Measurements from ENCODE around the gene FOCAD. TPM values are rescaled to one million over a fixed set of nuclear protein-coding genes. Genes with fewer than 3 reads are reported as not detected.

The FOCAD gene
- total RNA-seq, 1 donor from 2014 or later, result 146 TPM

- no peak for TF ChIP-seq CTCF (IDR thresholded peaks at IDR 0.05)
- no peak for TF ChIP-seq EZH2phosphoT487 (IDR thresholded peaks at IDR 0.05)
- no peak for TF ChIP-seq EZH2 (IDR thresholded peaks at IDR 0.05)
- peaks cover 14% of the 10 kb centered on the region for H3F3A ChIP-seq (ENCODE audit: low read depth)
Measured at GRCh38 chr9:21028466-21028865, 344.4 kb downstream of the FOCAD start.

GRCh38 chr9:21029661-21030060 lies 345.6 kb downstream of the FOCAD start:
- Histone ChIP-seq H3K27ac (no peak overlapping the region), H3K4me3 (no peak overlapping the region), H2AFZ (replicated peaks) (no peak overlapping the region), H4K20me1 (ENCODE audit: low read depth) (no peaks in the 10 kb centered on the region), H3K9ac (no peak overlapping the region), H3K4me2 (no peak overlapping the region), H3K9me3 (ENCODE audit: low read depth) (no peaks in the 10 kb centered on the region), H3K4me1 (peaks cover 10% of the 10 kb centered on the region), H3K27me3 (peaks cover 10% of the 10 kb centered on the region), H3K79me2 (ENCODE audit: low read depth) (no peaks in the 10 kb centered on the region), H3K36me3 (no peaks in the 10 kb centered on the region), H3F3A (ENCODE audit: low read depth) (peaks cover 14% of the 10 kb centered on the region)
- DNase-seq (ENCODE audit: low spot score), result no peak
- Mint-ChIP-seq H3K27ac (no peak overlapping the region), H3K27me3 (ENCODE audit: insufficient read depth, low read depth) (peaks cover 5% of the 10 kb centered on the region), H3K9me3 (peaks cover 2% of the 10 kb centered on the region), H3K36me3 (no peaks in the 10 kb centered on the region), H3K4me1 (peaks cover 3% of the 10 kb centered on the region), H3K4me3 (no peak overlapping the region)
- TF ChIP-seq EZH2phosphoT487 (IDR thresholded peaks at IDR 0.05) (no peak), EZH2 (IDR thresholded peaks at IDR 0.05) (no peak), CTCF (IDR thresholded peaks at IDR 0.05) (no peak)

More at GRCh38 chr9:21028466-21028865, 344.4 kb downstream of the FOCAD start:
- Histone ChIP-seq H3K9me3 (ENCODE audit: low read depth) (no peaks in the 10 kb centered on the region), H2AFZ (replicated peaks) (no peak overlapping the region), H3K4me3 (no peak overlapping the region), H3K4me1 (peaks cover 10% of the 10 kb centered on the region), H3K27me3 (peaks cover 10% of the 10 kb centered on the region), H3K79me2 (ENCODE audit: low read depth) (no peaks in the 10 kb centered on the region), H3K9ac (no peak overlapping the region), H3K36me3 (no peaks in the 10 kb centered on the region), H3K27ac (no peak overlapping the region), H4K20me1 (ENCODE audit: low read depth) (no peaks in the 10 kb centered on the region), H3K4me2 (no peak overlapping the region)
- DNase-seq (ENCODE audit: low spot score), result no peak
- Mint-ChIP-seq H3K36me3 (no peaks in the 10 kb centered on the region), H3K27me3 (ENCODE audit: insufficient read depth, low read depth) (peaks cover 3% of the 10 kb centered on the region), H3K4me3 (no peak overlapping the region), H3K27ac (no peak overlapping the region), H3K9me3 (peaks cover 2% of the 10 kb centered on the region), H3K4me1 (peaks cover 3% of the 10 kb centered on the region)

DNA sequence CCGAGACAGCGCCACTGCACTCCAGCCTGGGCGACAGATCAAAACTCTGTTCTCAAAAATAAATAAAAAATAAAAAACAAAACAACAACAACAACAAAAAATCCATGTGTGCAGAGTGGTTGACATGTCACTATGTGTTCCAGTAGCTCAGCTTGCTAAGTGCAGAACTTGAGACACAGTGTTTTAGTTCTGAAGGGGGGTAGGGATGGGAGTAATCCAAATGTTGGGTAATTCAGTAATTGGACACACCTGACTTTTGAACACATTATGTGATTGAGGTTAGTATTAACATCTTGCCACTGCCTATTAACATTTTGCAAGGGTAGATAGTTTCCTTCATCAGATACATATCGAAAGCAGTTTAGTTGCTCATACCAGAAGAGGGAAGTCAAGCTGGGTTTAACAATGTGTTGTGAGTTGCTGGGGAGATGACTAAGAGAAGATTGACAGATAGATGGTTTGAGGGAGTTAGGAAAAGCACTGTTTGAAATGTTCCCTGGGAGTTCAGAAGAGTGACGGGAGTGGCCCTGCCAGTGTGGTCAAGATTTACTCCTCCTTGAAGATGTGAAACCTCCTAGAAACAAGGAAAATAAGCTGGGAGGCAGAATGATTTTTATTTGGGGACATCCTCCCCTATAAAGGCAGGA lies 346.5 kb downstream of the FOCAD start:
- H3K9me3 Mint-ChIP-seq, result peaks cover 2% of the 10 kb centered on the region
- H3K4me3 Mint-ChIP-seq, result no peak overlapping the region
- peaks cover 14% of the 10 kb centered on the region for H3F3A ChIP-seq (ENCODE audit: low read depth)
- H4K20me1 ChIP-seq (ENCODE audit: low read depth), result no peaks in the 10 kb centered on the region
- no peak overlapping the region for H3K27ac ChIP-seq
- H3K36me3 Mint-ChIP-seq, result no peaks in the 10 kb centered on the region
- no peak for DNase-seq (ENCODE audit: low spot score)
- H3K4me1 ChIP-seq, result peaks cover 10% of the 10 kb centered on the region
- no peaks in the 10 kb centered on the region for H3K79me2 ChIP-seq (ENCODE audit: low read depth)
- no peaks in the 10 kb centered on the region for H3K9me3 ChIP-seq (ENCODE audit: low read depth)
- H3K36me3 ChIP-seq, result no peaks in the 10 kb centered on the region
- H3K27me3 Mint-ChIP-seq (ENCODE audit: insufficient read depth, low read depth), result peaks cover 5% of the 10 kb centered on the region
- peak overlapping the region; percentile 96 for H2AFZ ChIP-seq (replicated peaks)
- peaks cover 3% of the 10 kb centered on the region for H3K4me1 Mint-ChIP-seq
- peaks cover 10% of the 10 kb centered on the region for H3K27me3 ChIP-seq
- H3K4me2 ChIP-seq, result peak overlapping the region; percentile 81
- no peak for TF ChIP-seq EZH2 (IDR thresholded peaks at IDR 0.05)
- no peak for TF ChIP-seq CTCF (IDR thresholded peaks at IDR 0.05)
- no peak for TF ChIP-seq EZH2phosphoT487 (IDR thresholded peaks at IDR 0.05)
- H3K9ac ChIP-seq, result no peak overlapping the region
- no peak overlapping the region for H3K27ac Mint-ChIP-seq
- H3K4me3 ChIP-seq, result peak overlapping the region; percentile 57

Data from neural progenitor cell (in vitro differentiated cells).